Measurements from ENCODE around the gene RUNX3.

DNA sequence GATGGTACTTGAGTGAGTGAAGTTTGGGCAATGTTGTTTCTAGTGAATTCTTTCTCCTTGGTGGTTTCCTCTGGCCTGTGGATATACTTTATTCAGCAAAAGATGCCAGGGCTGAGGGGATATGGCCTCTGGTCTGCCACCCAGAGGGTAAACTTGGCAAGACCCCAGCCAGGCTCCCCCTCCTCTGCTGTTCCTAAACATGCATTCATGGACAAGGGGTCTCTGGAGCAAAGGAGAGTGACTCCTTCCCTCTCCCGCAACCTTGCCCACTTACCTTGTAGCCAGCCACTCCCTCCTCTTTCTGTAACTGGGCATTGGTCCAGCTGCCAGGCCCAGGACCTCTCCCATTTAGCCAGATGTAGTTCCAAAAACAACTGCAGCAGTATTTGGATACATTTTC is 43.8 kb downstream of the RUNX3 start:
- TF ChIP-seq, protein P1, sequence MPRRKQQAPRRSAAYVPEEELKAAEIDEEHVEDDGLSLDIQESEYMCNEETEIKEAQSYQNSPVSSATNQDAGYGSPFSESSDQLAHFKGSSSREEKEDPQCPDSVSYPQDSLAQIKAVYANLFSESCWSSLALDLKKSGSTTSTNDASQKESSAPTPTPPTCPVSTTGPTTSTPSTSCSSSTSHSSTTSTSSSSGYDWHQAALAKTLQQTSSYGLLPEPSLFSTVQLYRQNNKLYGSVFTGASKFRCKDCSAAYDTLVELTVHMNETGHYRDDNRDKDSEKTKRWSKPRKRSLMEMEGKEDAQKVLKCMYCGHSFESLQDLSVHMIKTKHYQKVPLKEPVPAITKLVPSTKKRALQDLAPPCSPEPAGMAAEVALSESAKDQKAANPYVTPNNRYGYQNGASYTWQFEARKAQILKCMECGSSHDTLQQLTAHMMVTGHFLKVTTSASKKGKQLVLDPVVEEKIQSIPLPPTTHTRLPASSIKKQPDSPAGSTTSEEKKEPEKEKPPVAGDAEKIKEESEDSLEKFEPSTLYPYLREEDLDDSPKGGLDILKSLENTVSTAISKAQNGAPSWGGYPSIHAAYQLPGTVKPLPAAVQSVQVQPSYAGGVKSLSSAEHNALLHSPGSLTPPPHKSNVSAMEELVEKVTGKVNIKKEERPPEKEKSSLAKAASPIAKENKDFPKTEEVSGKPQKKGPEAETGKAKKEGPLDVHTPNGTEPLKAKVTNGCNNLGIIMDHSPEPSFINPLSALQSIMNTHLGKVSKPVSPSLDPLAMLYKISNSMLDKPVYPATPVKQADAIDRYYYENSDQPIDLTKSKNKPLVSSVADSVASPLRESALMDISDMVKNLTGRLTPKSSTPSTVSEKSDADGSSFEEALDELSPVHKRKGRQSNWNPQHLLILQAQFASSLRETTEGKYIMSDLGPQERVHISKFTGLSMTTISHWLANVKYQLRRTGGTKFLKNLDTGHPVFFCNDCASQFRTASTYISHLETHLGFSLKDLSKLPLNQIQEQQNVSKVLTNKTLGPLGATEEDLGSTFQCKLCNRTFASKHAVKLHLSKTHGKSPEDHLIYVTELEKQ (tag by site-specific recombination; IDR thresholded peaks at IDR 0.05; ENCODE audit: borderline replicate concordance): no peak
- TF ChIP-seq ZNF747 (tag by site-specific recombination; IDR thresholded peaks at IDR 0.05) (no peak), ZNF133 (tag by site-specific recombination; IDR thresholded peaks at IDR 0.05) (no peak), ZNF211 (tag by site-specific recombination; IDR thresholded peaks at IDR 0.05; ENCODE audit: low read depth) (no peak), KLF7 (tag by site-specific recombination; IDR thresholded peaks at IDR 0.05; ENCODE audit: borderline replicate concordance) (no peak), ZNF544 (tag by site-specific recombination; IDR thresholded peaks at IDR 0.05) (no peak), ZNF561 (tag by site-specific recombination; IDR thresholded peaks at IDR 0.05; ENCODE audit: borderline replicate concordance) (no peak)
- TF ChIP-seq, protein P2, sequence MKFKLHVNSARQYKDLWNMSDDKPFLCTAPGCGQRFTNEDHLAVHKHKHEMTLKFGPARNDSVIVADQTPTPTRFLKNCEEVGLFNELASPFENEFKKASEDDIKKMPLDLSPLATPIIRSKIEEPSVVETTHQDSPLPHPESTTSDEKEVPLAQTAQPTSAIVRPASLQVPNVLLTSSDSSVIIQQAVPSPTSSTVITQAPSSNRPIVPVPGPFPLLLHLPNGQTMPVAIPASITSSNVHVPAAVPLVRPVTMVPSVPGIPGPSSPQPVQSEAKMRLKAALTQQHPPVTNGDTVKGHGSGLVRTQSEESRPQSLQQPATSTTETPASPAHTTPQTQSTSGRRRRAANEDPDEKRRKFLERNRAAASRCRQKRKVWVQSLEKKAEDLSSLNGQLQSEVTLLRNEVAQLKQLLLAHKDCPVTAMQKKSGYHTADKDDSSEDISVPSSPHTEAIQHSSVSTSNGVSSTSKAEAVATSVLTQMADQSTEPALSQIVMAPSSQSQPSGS (tag by site-specific recombination; IDR thresholded peaks at IDR 0.05; ENCODE audit: low read depth): no peak
- TF ChIP-seq, protein P3, sequence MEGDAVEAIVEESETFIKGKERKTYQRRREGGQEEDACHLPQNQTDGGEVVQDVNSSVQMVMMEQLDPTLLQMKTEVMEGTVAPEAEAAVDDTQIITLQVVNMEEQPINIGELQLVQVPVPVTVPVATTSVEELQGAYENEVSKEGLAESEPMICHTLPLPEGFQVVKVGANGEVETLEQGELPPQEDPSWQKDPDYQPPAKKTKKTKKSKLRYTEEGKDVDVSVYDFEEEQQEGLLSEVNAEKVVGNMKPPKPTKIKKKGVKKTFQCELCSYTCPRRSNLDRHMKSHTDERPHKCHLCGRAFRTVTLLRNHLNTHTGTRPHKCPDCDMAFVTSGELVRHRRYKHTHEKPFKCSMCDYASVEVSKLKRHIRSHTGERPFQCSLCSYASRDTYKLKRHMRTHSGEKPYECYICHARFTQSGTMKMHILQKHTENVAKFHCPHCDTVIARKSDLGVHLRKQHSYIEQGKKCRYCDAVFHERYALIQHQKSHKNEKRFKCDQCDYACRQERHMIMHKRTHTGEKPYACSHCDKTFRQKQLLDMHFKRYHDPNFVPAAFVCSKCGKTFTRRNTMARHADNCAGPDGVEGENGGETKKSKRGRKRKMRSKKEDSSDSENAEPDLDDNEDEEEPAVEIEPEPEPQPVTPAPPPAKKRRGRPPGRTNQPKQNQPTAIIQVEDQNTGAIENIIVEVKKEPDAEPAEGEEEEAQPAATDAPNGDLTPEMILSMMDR (tag by site-specific recombination; IDR thresholded peaks at IDR 0.05): no peak
- TF ChIP-seq, protein P4, sequence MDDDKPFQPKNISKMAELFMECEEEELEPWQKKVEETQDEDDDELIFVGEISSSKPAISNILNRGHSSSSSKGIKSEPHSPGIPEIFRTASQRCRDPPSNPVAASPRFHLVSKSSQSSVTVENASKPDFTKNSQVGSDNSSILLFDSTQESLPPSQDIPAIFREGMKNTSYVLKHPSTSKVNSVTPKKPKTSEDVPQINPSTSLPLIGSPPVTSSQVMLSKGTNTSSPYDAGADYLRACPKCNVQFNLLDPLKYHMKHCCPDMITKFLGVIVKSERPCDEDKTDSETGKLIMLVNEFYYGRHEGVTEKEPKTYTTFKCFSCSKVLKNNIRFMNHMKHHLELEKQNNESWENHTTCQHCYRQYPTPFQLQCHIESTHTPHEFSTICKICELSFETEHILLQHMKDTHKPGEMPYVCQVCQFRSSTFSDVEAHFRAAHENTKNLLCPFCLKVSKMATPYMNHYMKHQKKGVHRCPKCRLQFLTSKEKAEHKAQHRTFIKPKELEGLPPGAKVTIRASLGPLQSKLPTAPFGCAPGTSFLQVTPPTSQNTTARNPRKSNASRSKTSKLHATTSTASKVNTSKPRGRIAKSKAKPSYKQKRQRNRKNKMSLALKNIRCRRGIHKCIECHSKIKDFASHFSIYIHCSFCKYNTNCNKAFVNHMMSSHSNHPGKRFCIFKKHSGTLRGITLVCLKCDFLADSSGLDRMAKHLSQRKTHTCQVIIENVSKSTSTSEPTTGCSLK (tag by site-specific recombination; IDR thresholded peaks at IDR 0.05): no peak

Measured in HEK293 (cell line).